ENCODE measurements around the gene ZNF236.

The ZNF236 gene

DNA sequence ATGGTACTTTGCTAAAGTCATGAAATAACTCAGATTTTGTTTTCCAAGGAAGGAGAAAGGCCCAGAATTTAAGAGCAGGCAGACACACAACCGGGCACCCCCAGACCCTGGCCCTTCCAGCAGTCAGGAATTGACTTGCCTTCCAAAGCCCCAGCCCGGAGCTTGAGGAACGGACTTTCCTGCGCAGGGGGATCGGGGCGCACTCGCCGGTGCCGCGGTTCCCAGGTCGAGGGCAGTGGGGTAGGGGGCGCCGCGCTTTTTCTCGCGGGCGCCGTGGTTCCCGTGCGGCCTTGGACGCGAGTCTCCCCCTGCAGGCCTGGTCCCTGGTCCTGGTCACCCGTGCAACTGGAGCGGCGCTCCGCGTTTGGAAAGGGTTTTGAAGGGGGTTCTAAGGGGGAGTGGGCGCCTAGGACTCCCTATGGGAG, 1.2 kb downstream of the ZNF236 start:
- TF ChIP-seq RAD21 (IDR thresholded peaks at IDR 0.05; ENCODE audit: low read depth), result no peak
- TF ChIP-seq USF1 (IDR thresholded peaks at IDR 0.05), result no peak
- no peak for TF ChIP-seq FOXM1 (IDR thresholded peaks at IDR 0.05; ENCODE audit: borderline replicate concordance, low read depth)
- TF ChIP-seq ZBTB7A (IDR thresholded peaks at IDR 0.05; ENCODE audit: low read depth), result no peak
- TF ChIP-seq EGR1 (IDR thresholded peaks at IDR 0.05), result no peak
- TF ChIP-seq TCF12 (IDR thresholded peaks at IDR 0.05; ENCODE audit: low read depth), result no peak
- TF ChIP-seq EP300 (IDR thresholded peaks at IDR 0.05; ENCODE audit: borderline replicate concordance), result no peak
- no peak for TF ChIP-seq CEBPB (IDR thresholded peaks at IDR 0.05)
- TF ChIP-seq CREB1 (IDR thresholded peaks at IDR 0.05; ENCODE audit: low read depth), result no peak
- no peak for TF ChIP-seq TEAD4 (IDR thresholded peaks at IDR 0.05)
- no peak for TF ChIP-seq YY1 (IDR thresholded peaks at IDR 0.05; ENCODE audit: low read depth)
- TF ChIP-seq TAF1 (IDR thresholded peaks at IDR 0.05; ENCODE audit: low read depth), result no peak
- TF ChIP-seq NFIC (IDR thresholded peaks at IDR 0.05), result no peak
- no peak for TF ChIP-seq MAX (IDR thresholded peaks at IDR 0.05)
- no peak for TF ChIP-seq REST (IDR thresholded peaks at IDR 0.05; ENCODE audit: low read depth)

DNA sequence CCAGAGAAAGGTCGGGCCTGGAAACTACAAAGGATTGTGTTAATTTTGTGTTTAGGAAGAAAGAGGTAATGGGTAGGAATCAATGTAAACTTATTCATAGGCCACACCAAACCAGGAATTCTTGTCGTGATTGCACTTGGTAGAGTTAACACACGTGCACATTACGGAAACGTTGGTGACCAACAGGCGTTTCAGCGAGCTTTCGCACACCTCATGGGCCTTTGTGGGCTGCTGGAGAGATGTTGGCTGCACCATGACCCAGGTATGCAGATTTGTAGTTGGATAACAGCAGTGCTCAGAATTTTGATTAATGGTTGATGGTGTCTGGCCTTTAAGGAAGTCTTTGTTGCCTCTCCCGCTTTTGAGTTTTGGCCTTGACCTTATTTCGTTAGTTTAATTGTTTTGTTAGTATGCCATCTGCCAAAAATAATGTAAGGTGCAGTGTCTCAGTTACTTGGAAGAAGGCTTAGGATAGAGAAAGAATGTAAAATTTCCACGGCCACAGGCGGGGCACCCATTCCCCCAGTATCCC, 1.9 kb downstream of the ZNF236 start:
- TF ChIP-seq REST (IDR thresholded peaks at IDR 0.05; ENCODE audit: low read depth), result no peak
- TF ChIP-seq TCF12 (IDR thresholded peaks at IDR 0.05; ENCODE audit: low read depth), result no peak
- TF ChIP-seq USF1 (IDR thresholded peaks at IDR 0.05), result no peak
- no peak for TF ChIP-seq CREB1 (IDR thresholded peaks at IDR 0.05; ENCODE audit: low read depth)
- TF ChIP-seq EGR1 (IDR thresholded peaks at IDR 0.05), result no peak
- TF ChIP-seq TEAD4 (IDR thresholded peaks at IDR 0.05), result no peak
- TF ChIP-seq NFIC (IDR thresholded peaks at IDR 0.05), result no peak
- no peak for TF ChIP-seq RAD21 (IDR thresholded peaks at IDR 0.05; ENCODE audit: low read depth)
- no peak for TF ChIP-seq ZBTB7A (IDR thresholded peaks at IDR 0.05; ENCODE audit: low read depth)
- TF ChIP-seq TAF1 (IDR thresholded peaks at IDR 0.05; ENCODE audit: low read depth), result no peak
- TF ChIP-seq YY1 (IDR thresholded peaks at IDR 0.05; ENCODE audit: low read depth), result no peak
- no peak for TF ChIP-seq CEBPB (IDR thresholded peaks at IDR 0.05)
- no peak for TF ChIP-seq EP300 (IDR thresholded peaks at IDR 0.05; ENCODE audit: borderline replicate concordance)
- TF ChIP-seq FOXM1 (IDR thresholded peaks at IDR 0.05; ENCODE audit: borderline replicate concordance, low read depth), result no peak
- TF ChIP-seq MAX (IDR thresholded peaks at IDR 0.05), result no peak

GRCh38 chr18:76824754-76825153, 2.4 kb downstream of the ZNF236 start:
- TF ChIP-seq ZBTB7A (IDR thresholded peaks at IDR 0.05; ENCODE audit: low read depth) (no peak), TAF1 (IDR thresholded peaks at IDR 0.05; ENCODE audit: low read depth) (no peak), EGR1 (IDR thresholded peaks at IDR 0.05) (no peak), TEAD4 (IDR thresholded peaks at IDR 0.05) (no peak), RAD21 (IDR thresholded peaks at IDR 0.05; ENCODE audit: low read depth) (no peak), EP300 (IDR thresholded peaks at IDR 0.05; ENCODE audit: borderline replicate concordance) (no peak), CREB1 (IDR thresholded peaks at IDR 0.05; ENCODE audit: low read depth) (no peak), NFIC (IDR thresholded peaks at IDR 0.05) (no peak), TCF12 (IDR thresholded peaks at IDR 0.05; ENCODE audit: low read depth) (no peak), YY1 (IDR thresholded peaks at IDR 0.05; ENCODE audit: low read depth) (no peak), MAX (IDR thresholded peaks at IDR 0.05) (no peak), FOXM1 (IDR thresholded peaks at IDR 0.05; ENCODE audit: borderline replicate concordance, low read depth) (no peak), USF1 (IDR thresholded peaks at IDR 0.05) (no peak), CEBPB (IDR thresholded peaks at IDR 0.05) (no peak)

- TF ChIP-seq CREB1 (IDR thresholded peaks at IDR 0.05; ENCODE audit: low read depth) (no peak), ZBTB7A (IDR thresholded peaks at IDR 0.05; ENCODE audit: low read depth) (no peak), TCF12 (IDR thresholded peaks at IDR 0.05; ENCODE audit: low read depth) (no peak), YY1 (IDR thresholded peaks at IDR 0.05; ENCODE audit: low read depth) (no peak), TEAD4 (IDR thresholded peaks at IDR 0.05) (no peak), RAD21 (IDR thresholded peaks at IDR 0.05; ENCODE audit: low read depth) (no peak), CEBPB (IDR thresholded peaks at IDR 0.05) (no peak), USF1 (IDR thresholded peaks at IDR 0.05) (no peak), EGR1 (IDR thresholded peaks at IDR 0.05) (no peak), MAX (IDR thresholded peaks at IDR 0.05) (no peak), FOXM1 (IDR thresholded peaks at IDR 0.05; ENCODE audit: borderline replicate concordance, low read depth) (no peak)
Measured at GRCh38 chr18:76827205-76828200, 5.1 kb downstream of the ZNF236 start.

Measured in Ishikawa (cell line).